Neuron (in vitro differentiated cells): ENCODE measurements around the gene DUSP23.

Source experiments
- H2AFZ ChIP-seq: one replicate; pipeline ENCODE4 v1.6.1; 2013; ENCODE audit warnings: low read depth, mild to moderate bottlenecking, inconsistent platforms, low read length, moderate library complexity
- H3K27me3 ChIP-seq: one replicate; pipeline ENCODE4 v1.6.1; 2013; ENCODE audit warnings: low read length; ENCODE audit not compliant: insufficient read depth
- H3K36me3 ChIP-seq: one replicate; pipeline ENCODE4 v1.6.1; 2013; ENCODE audit warnings: low read length; ENCODE audit not compliant: insufficient read depth
- H3K4me1 ChIP-seq: one replicate; pipeline ENCODE4 v1.6.1; 2013; ENCODE audit warnings: low read length; ENCODE audit not compliant: insufficient read depth
- H3K4me3 ChIP-seq: 2 replicates; pipeline ENCODE4 v1.5.1; 2013; ENCODE audit warnings: mild to moderate bottlenecking, low read length, moderate library complexity
- H3K9me3 ChIP-seq: one replicate; pipeline ENCODE4 v1.6.1; 2013; ENCODE audit warnings: low read length

The DUSP23 gene

DNA sequence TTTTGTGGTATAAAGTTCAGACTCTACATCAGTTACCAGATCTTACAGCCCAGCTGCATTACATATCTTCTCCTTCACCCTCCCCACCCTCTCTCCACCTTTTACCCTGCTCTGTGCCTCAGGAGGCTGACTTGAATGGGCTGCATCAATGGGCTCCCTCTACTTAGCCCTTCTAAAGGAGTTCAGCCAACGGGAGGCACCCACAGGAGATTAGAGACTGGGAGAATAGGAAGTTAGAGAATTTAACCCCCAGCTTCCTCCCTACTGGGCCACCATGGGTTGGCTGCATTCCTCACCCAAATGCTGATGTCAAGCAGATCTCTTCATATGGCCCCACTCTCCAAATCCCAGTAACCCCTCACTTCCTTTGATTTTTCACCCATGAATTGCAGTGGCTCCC is 17.1 kb upstream of the DUSP23 start:
- no peak overlapping the region for H2AFZ ChIP-seq
- no peaks in the 10 kb centered on the region for H3K36me3 ChIP-seq
- H3K9me3 ChIP-seq = no peaks in the 10 kb centered on the region
- no peak overlapping the region for H3K4me3 ChIP-seq
- no peaks in the 10 kb centered on the region for H3K4me1 ChIP-seq
- no peaks in the 10 kb centered on the region for H3K27me3 ChIP-seq

GRCh38 chr1:159765806-159766205 is 15.0 kb upstream of the DUSP23 start:
- Histone ChIP-seq H3K27me3 (no peaks in the 10 kb centered on the region), H2AFZ (no peak overlapping the region), H3K4me1 (no peaks in the 10 kb centered on the region), H3K4me3 (no peak overlapping the region), H3K36me3 (no peaks in the 10 kb centered on the region), H3K9me3 (no peaks in the 10 kb centered on the region)

DNA sequence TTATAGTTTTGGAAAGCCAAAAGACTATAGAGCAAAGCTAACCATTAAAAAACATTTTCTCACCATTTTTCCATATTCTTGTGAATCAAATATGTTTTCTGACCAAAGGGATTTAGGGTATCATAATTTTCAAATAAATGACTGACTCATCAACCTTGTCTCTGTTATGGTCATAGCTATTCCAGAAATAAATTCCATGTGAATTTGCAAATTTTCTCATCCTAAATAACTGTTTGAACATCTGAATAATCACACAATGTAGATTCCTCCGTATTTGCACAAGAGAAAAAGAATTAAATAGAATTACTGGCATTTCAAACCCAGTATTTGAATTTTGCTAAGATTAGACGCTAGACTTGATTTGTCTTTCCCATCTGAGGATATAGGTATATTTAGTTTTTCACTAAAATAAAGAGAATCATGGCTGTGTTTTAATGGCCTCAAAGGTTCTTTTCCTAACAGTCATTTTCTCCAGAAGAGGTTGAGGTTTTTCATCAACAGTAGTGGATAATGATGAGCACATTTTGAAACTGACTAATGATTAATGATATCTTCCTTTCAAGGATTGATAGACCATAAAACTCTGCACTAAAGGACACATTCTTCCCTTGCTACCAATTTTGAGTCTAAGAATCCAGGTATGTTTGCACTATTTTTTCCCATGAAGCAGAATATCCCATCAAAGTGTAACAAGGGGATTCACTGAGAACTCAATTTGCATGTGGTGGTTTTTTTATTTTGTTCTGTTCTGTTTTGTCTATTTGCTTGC is 9.5 kb upstream of the DUSP23 start:
- H3K9me3 ChIP-seq = no peaks in the 10 kb centered on the region
- H3K27me3 ChIP-seq = peaks cover 5% of the 10 kb centered on the region
- H3K36me3 ChIP-seq = no peaks in the 10 kb centered on the region
- H2AFZ ChIP-seq = no peak overlapping the region
- no peaks in the 10 kb centered on the region for H3K4me1 ChIP-seq
- H3K4me3 ChIP-seq = no peak overlapping the region

- Histone ChIP-seq H3K4me1 (no peaks in the 10 kb centered on the region), H3K36me3 (no peaks in the 10 kb centered on the region), H3K4me3 (no peak overlapping the region), H3K9me3 (no peaks in the 10 kb centered on the region), H2AFZ (no peak overlapping the region), H3K27me3 (peaks cover 5% of the 10 kb centered on the region)
These were observed 6.3 kb upstream of the DUSP23 start for GRCh38 chr1:159774465-159774864.

GRCh38 chr1:159775716-159776115 is 5.0 kb upstream of the DUSP23 start:
- peaks cover 5% of the 10 kb centered on the region for H3K27me3 ChIP-seq
- H3K9me3 ChIP-seq = no peaks in the 10 kb centered on the region
- H3K4me1 ChIP-seq = no peaks in the 10 kb centered on the region
- no peak overlapping the region for H3K4me3 ChIP-seq
- no peak overlapping the region for H2AFZ ChIP-seq
- H3K36me3 ChIP-seq = no peaks in the 10 kb centered on the region

DNA sequence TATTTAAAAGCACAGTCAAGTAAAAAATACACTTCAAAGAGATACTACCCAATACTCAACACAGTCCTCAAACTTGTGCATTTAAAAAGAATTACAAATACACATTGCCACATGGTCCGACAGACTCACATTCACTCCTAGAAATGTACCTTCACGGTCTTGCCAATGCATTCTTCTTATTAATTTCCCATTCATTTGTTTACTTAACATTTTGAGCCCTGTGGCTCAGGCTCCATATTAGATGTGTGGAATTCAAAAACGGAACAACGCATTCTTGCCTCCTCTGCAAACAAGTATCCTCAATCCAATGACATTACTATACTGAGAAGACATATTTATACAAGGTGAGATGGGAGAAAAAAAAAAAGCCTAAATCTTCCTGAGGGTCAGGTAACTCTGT is 2.5 kb upstream of the DUSP23 start:
- H3K4me1 ChIP-seq = no peaks in the 10 kb centered on the region
- no peaks in the 10 kb centered on the region for H3K9me3 ChIP-seq
- H3K27me3 ChIP-seq = peaks cover 14% of the 10 kb centered on the region
- no peaks in the 10 kb centered on the region for H3K36me3 ChIP-seq
- no peak overlapping the region for H3K4me3 ChIP-seq
- H2AFZ ChIP-seq = no peak overlapping the region

GRCh38 chr1:159779403-159779851 is 1.3 kb upstream of the DUSP23 start:
- Histone ChIP-seq H2AFZ (no peak overlapping the region), H3K4me1 (no peaks in the 10 kb centered on the region), H3K9me3 (no peaks in the 10 kb centered on the region), H3K27me3 (peaks cover 14% of the 10 kb centered on the region), H3K36me3 (no peaks in the 10 kb centered on the region), H3K4me3 (no peak overlapping the region)

DNA sequence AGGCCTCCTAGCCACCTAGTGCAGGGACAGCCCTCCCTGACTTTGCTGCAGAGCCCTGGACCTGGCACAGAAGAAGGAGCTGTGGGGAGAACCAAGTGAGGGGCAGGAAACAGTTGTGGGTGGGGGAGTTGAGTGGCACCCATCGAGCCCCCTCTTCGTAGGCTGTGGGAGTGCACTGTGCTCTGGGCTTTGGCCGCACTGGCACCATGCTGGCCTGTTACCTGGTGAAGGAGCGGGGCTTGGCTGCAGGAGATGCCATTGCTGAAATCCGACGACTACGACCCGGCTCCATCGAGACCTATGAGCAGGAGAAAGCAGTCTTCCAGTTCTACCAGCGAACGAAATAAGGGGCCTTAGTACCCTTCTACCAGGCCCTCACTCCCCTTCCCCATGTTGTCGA is 1.2 kb downstream of the DUSP23 start:
- H3K4me1 ChIP-seq = no peaks in the 10 kb centered on the region
- peaks cover 9% of the 10 kb centered on the region for H3K27me3 ChIP-seq
- H3K4me3 ChIP-seq = no peak overlapping the region
- H3K36me3 ChIP-seq = no peaks in the 10 kb centered on the region
- H2AFZ ChIP-seq = no peak overlapping the region
- no peaks in the 10 kb centered on the region for H3K9me3 ChIP-seq

DNA sequence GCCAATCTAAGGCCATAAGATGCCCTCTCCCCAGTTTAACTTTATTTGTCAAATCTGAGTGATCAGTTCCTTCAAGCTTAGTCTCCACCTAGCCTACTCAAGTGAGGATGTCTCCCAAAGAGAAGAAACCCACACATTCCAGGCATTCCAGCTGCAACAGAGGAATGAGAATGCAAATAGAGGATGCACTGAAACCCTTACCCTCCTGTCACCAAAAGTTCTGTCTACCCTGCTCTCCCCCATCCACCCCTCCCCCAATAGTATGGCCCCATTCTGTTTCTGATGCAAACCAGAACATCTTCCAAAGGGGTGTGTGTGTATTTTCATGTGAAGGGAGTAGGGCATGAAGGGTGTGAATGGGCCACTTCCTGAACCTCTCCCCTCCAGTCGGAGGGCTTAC is 3.0 kb downstream of the DUSP23 start:
- Histone ChIP-seq H3K9me3 (no peaks in the 10 kb centered on the region), H3K27me3 (peaks cover 9% of the 10 kb centered on the region)

GRCh38 chr1:159786465-159786864 is 5.7 kb downstream of the DUSP23 start:
- Histone ChIP-seq H3K9me3 (no peaks in the 10 kb centered on the region), H3K36me3 (no peaks in the 10 kb centered on the region), H3K4me3 (no peak overlapping the region), H3K27me3 (peaks cover 9% of the 10 kb centered on the region), H2AFZ (no peak overlapping the region), H3K4me1 (no peaks in the 10 kb centered on the region)

More for the DNA sequence above, 3.0 kb downstream of the DUSP23 start:
- H3K36me3 ChIP-seq = no peaks in the 10 kb centered on the region
- H3K4me3 ChIP-seq = no peak overlapping the region
- H2AFZ ChIP-seq = no peak overlapping the region
- H3K4me1 ChIP-seq = no peaks in the 10 kb centered on the region

DNA sequence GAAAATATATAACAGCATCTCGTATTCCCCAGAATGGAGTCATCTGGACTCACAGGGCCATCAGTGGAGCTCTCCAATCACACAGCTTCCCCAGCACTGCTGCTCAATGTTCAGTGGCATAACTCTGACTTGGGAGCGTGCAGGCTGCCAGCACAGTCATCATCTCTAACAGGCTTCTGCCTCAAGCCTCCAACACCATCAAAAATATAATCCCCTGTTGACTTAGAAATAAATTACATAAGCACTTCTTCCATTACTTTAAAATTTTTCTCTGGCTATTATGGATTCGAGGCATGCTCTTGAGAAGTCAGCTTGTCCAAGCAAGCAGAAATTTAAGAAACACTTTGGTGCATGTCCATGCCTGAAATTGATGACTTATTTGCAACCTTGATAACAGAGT is 6.2 kb downstream of the DUSP23 start:
- H3K9me3 ChIP-seq = no peaks in the 10 kb centered on the region
- H3K36me3 ChIP-seq = no peaks in the 10 kb centered on the region
- H3K27me3 ChIP-seq = peaks cover 5% of the 10 kb centered on the region
- no peaks in the 10 kb centered on the region for H3K4me1 ChIP-seq
- H2AFZ ChIP-seq = no peak overlapping the region
- no peak overlapping the region for H3K4me3 ChIP-seq

DNA sequence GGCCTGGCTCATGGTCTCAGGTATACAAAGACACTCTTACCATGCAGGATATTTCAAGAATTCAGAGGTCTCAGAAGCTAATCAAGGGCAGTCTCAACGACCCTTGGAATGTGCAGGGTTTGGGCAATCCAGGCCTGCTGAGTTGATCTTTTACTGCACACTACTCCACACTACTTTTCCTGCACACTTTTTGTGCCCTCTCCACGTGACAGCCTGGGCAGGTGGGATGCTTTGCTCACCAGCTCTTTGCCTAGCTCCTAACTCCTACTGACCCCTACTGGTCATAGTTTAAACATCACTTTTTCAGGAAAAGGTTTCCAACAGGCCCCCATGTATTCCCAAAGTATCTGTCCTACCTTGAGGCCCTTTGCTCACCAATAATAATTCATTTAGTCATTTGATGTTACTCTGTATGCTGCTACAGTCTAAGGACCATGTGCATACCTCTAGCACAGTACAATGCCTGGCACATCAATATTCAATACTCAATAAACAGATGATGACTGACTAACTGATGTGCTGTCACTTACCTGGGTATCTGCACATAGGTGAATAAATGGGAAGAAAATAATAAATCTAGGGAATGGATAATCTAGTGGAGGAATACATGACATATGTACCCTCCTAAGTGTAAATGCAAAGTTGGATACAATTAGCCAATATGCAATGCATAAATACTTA is 9.6 kb downstream of the DUSP23 start:
- H3K4me1 ChIP-seq = no peaks in the 10 kb centered on the region
- H3K9me3 ChIP-seq = no peaks in the 10 kb centered on the region
- H2AFZ ChIP-seq = no peak overlapping the region
- no peak overlapping the region for H3K4me3 ChIP-seq
- no peaks in the 10 kb centered on the region for H3K36me3 ChIP-seq
- peaks cover under 1% of the 10 kb centered on the region for H3K27me3 ChIP-seq

- Histone ChIP-seq H3K27me3 (peaks cover 7% of the 10 kb centered on the region), H3K36me3 (no peaks in the 10 kb centered on the region), H3K4me1 (no peaks in the 10 kb centered on the region), H3K4me3 (no peak overlapping the region), H2AFZ (no peak overlapping the region), H3K9me3 (no peaks in the 10 kb centered on the region)
These were observed 10.3 kb downstream of the DUSP23 start for GRCh38 chr1:159791031-159791430.
